Coronary artery (tissue), 2 donors: ENCODE measurements around the gene PLA2G4D.

ENCODE experiments used
- DNase-seq: peaks from one replicate; pipeline ENCODE4 v3.0.0-alpha.2; 2017; ENCODE audit warnings: low spot score
- H3K27ac ChIP-seq, 2 donors: fragments of 200-600 bp; sonication (generic); one replicate each; pipeline ENCODE4 v1.5.1; 2016 to 2019
- H3K4me3 ChIP-seq: fragments of 200-600 bp; sonication (generic); 2 replicates; pipeline ENCODE4 v1.5.1; 2016; ENCODE audit warnings: mild to moderate bottlenecking, moderate library complexity
- CTCF ChIP-seq: fragments of 200-600 bp; sonication (generic); IDR thresholded peaks from one replicate; pipeline ENCODE4 v1.5.1; 2019; ENCODE audit warnings: antibody characterized with exemption

Gene PLA2G4D

GRCh38 chr15:42111924-42112323 is 17.6 kb upstream of the PLA2G4D start:
- no peak for TF ChIP-seq CTCF
- no peak for DNase-seq
- Histone ChIP-seq H3K27ac (no peak overlapping the region), H3K4me3 (no peak overlapping the region)

DNA sequence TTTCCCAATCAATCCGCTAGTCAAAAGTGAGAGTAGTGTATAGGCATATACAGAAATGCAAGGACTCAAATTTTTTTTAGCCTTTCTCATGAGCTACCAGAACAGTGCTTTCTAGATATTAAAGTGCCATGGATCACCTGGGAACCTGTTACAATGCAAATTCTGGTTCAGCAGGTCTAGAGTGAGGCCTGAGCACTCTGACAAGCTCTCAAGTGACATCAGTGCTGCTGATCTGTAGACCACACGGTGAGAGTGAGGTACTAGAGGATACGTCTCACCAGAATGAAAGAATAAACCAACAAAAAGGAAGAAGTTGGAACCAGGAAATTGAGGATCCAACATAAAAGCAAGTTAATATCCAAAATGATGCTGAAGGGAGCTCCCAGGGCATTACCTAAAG is 16.0 kb upstream of the PLA2G4D start:
- TF ChIP-seq CTCF = no peak
- no peak for DNase-seq
- no peak overlapping the region for H3K27ac ChIP-seq
- H3K4me3 ChIP-seq = no peak overlapping the region

GRCh38 chr15:42108806-42109205 is 14.4 kb upstream of the PLA2G4D start:
- DNase-seq = no peak
- TF ChIP-seq CTCF = no peak
- Histone ChIP-seq H3K27ac (no peak overlapping the region), H3K4me3 (no peak overlapping the region)

GRCh38 chr15:42108189-42108588 is 13.8 kb upstream of the PLA2G4D start:
- no peak for DNase-seq

GRCh38 chr15:42107473-42107872 is 13.1 kb upstream of the PLA2G4D start:
- no peak for DNase-seq
- Histone ChIP-seq H3K27ac (no peak overlapping the region), H3K4me3 (no peak overlapping the region)
- TF ChIP-seq CTCF = no peak

More at GRCh38 chr15:42108189-42108588, 13.8 kb upstream of the PLA2G4D start:
- no peak for TF ChIP-seq CTCF
- no peak overlapping the region for H3K4me3 ChIP-seq
- H3K27ac ChIP-seq = no peak overlapping the region

- no peak for TF ChIP-seq CTCF
- H3K27ac ChIP-seq = no peak overlapping the region
- no peak for DNase-seq
- H3K4me3 ChIP-seq = no peak overlapping the region
Measured at GRCh38 chr15:42106288-42106687, 11.9 kb upstream of the PLA2G4D start.

GRCh38 chr15:42104095-42104891 is 9.9 kb upstream of the PLA2G4D start:
- Histone ChIP-seq H3K4me3 (no peak overlapping the region), H3K27ac (no peak overlapping the region)
- DNase-seq = no peak
- TF ChIP-seq CTCF = no peak
